IMR-90 (cell line): ENCODE results near the gene ARAP1. TPM values are rescaled to one million over a fixed set of nuclear protein-coding genes. Genes with fewer than 3 reads are reported as not detected.

Experiments used
- ATAC-seq: fragments of 200-7000 bp; cut with Tn5 transposase; 2 replicates; pipeline ENCODE4 v1.9.1; 2020; ENCODE audit warnings: low read depth, mild to moderate bottlenecking, moderate library complexity
- BruUV-seq: library from RNA; stranded (reverse); fragments of 400-500 nt; replicated peaks from 2 replicates; lab custom pipeline; 2021; lab: Mats Ljungman, UMichigan
- CTCF ChIA-PET: fragments of 300-600 bp; formaldehyde crosslinking; extraction: SDS; loops from one replicate; lab custom pipeline; 2021; ENCODE audit warnings: antibody characterized with exemption; lab: Yijun Ruan, JAX
- POLR2A ChIA-PET: fragments of 300-600 bp; sonication (Branson Sonifier 250); formaldehyde crosslinking; loops from one replicate; lab custom pipeline; 2022; ENCODE audit warnings: antibody characterized with exemption; ENCODE audit not compliant: unreplicated experiment; lab: Charles Lee
- DNase-seq: peaks from one replicate; pipeline ENCODE4 v3.0.0; 2013
- H2AFZ ChIP-seq: replicated peaks from 2 replicates; pipeline ENCODE3; 2013; ENCODE audit warnings: low read length, mild to moderate bottlenecking; ENCODE audit not compliant: poor library complexity
- H2AK5ac ChIP-seq: 2 replicates; pipeline ENCODE4 v1.6.1; 2013; ENCODE audit warnings: low read depth, low read length, inconsistent platforms
- H2AK9ac ChIP-seq: replicated peaks from 2 replicates; pipeline ENCODE3; 2013; ENCODE audit warnings: mild to moderate bottlenecking, low read depth, low read length, moderate library complexity; ENCODE audit not compliant: poor library complexity
- H2BK120ac ChIP-seq: 2 replicates; pipeline ENCODE4 v1.6.1; 2013; ENCODE audit warnings: low read depth, low read length, inconsistent platforms
- H2BK15ac ChIP-seq: 3 replicates; pipeline ENCODE4 v1.6.1; 2013; ENCODE audit warnings: low read depth, low read length, inconsistent platforms
- H2BK20ac ChIP-seq: 2 replicates; pipeline ENCODE4 v1.6.1; 2013; ENCODE audit warnings: low read depth, mild to moderate bottlenecking, inconsistent platforms, low read length, moderate library complexity
- H2BK5ac ChIP-seq: 2 replicates; pipeline ENCODE4 v1.6.1; 2013; ENCODE audit warnings: mild to moderate bottlenecking, low read depth, low read length, inconsistent platforms; ENCODE audit not compliant: poor library complexity, severe bottlenecking
- H3K14ac ChIP-seq: replicated peaks from 2 replicates; pipeline ENCODE4 v1.6.1; 2013; ENCODE audit warnings: low read depth, low read length, inconsistent platforms
- H3K18ac ChIP-seq: 2 replicates; pipeline ENCODE4 v1.6.1; 2013; ENCODE audit warnings: low read depth, low read length, control low read depth
- H3K23ac ChIP-seq: 2 replicates; pipeline ENCODE4 v1.6.1; 2013; ENCODE audit warnings: low read depth, low read length, inconsistent platforms
- H3K27ac ChIP-seq: 2 replicates; pipeline ENCODE4 v1.5.1; 2013; ENCODE audit warnings: mild to moderate bottlenecking, control low read depth, low read length; ENCODE audit not compliant: insufficient read depth
- H3K27me3 ChIP-seq: 2 replicates; pipeline ENCODE4 v1.6.1; 2013; ENCODE audit warnings: low read length; ENCODE audit not compliant: control insufficient read depth, insufficient read depth
- H3K36me3 ChIP-seq: 2 replicates; pipeline ENCODE4 v1.6.1; 2013; ENCODE audit warnings: low read length, mixed read lengths; ENCODE audit not compliant: control insufficient read depth, insufficient read depth
- H3K4ac ChIP-seq: 2 replicates; pipeline ENCODE4 v1.6.1; 2013; ENCODE audit warnings: low read depth, low read length, inconsistent platforms
- H3K4me1 ChIP-seq: 2 replicates; pipeline ENCODE4 v1.6.1; 2013; ENCODE audit warnings: low read length, mixed read lengths; ENCODE audit not compliant: control insufficient read depth, insufficient read depth
- H3K4me2 ChIP-seq: 2 replicates; pipeline ENCODE4 v1.6.1; 2013; ENCODE audit warnings: low read depth, mild to moderate bottlenecking, control low read depth, low read length, moderate library complexity
- H3K4me3 ChIP-seq: 2 replicates; pipeline ENCODE4 v1.5.1; 2013; ENCODE audit warnings: low read depth, mild to moderate bottlenecking, control low read depth, low read length, moderate library complexity; ENCODE audit not compliant: insufficient read depth
- H3K56ac ChIP-seq: 2 replicates; pipeline ENCODE4 v1.6.1; 2013; ENCODE audit warnings: low read length, inconsistent platforms; ENCODE audit not compliant: insufficient read depth; ENCODE audit errors: extremely low read depth
- H3K79me1 ChIP-seq, 2 experiments: 2 replicates each; pipeline ENCODE4 v1.6.1; 2013; ENCODE audit warnings: low read length in 2 of 2, inconsistent platforms in 1 of 2, low read depth in 1 of 2
- H3K9ac ChIP-seq: 2 replicates; pipeline ENCODE4 v1.6.1; 2013; ENCODE audit warnings: low read depth, low read length, control low read depth
- H3K9me1 ChIP-seq: 2 replicates; pipeline ENCODE4 v1.6.1; 2013; ENCODE audit warnings: low read length, inconsistent platforms; ENCODE audit not compliant: insufficient read depth
- H3K9me3 ChIP-seq: 2 replicates; pipeline ENCODE4 v1.6.1; 2013; ENCODE audit warnings: low read length; ENCODE audit not compliant: control insufficient read depth, insufficient read depth
- H4K20me1 ChIP-seq: 2 replicates; pipeline ENCODE4 v1.6.1; 2013; ENCODE audit warnings: low read length, inconsistent platforms; ENCODE audit not compliant: insufficient read depth
- H4K5ac ChIP-seq: 2 replicates; pipeline ENCODE4 v1.6.1; 2013; ENCODE audit warnings: mild to moderate bottlenecking, low read depth, low read length, control low read depth
- H4K8ac ChIP-seq, 2 experiments: 2 replicates each; pipeline ENCODE4 v1.6.1; 2013; ENCODE audit warnings: low read depth in 2 of 2, low read length in 2 of 2, control low read depth in 1 of 2, inconsistent platforms in 1 of 2
- H4K91ac ChIP-seq: 2 replicates; pipeline ENCODE4 v1.6.1; 2013; ENCODE audit warnings: low read depth, low read length, inconsistent platforms; ENCODE audit not compliant: insufficient read depth
- BHLHE40 ChIP-seq: fragments of 150-350 bp; IDR thresholded peaks from 2 replicates; pipeline ENCODE4 v1.6.1; 2016; ENCODE audit warnings: mild to moderate bottlenecking, low read depth, low read length
- ELK1 ChIP-seq: fragments of 150-350 bp; IDR thresholded peaks from 2 replicates; pipeline ENCODE4 v1.6.1; 2016; ENCODE audit warnings: low read depth, mild to moderate bottlenecking, low read length, moderate library complexity, borderline replicate concordance
- FOS ChIP-seq: fragments of 150-350 bp; IDR thresholded peaks from 2 replicates; pipeline ENCODE4 v1.6.1; 2016; ENCODE audit warnings: low read depth, low read length
- MAZ ChIP-seq: IDR thresholded peaks from 2 replicates; pipeline ENCODE4 v1.6.1; 2012; ENCODE audit warnings: low read depth, mild to moderate bottlenecking, low read length, improper control_type of control experiment, moderate library complexity, borderline replicate concordance
- NFE2L2 ChIP-seq: fragments of 150-350 bp; IDR thresholded peaks from 2 replicates; pipeline ENCODE4 v1.6.1; 2016; ENCODE audit warnings: low read depth, mild to moderate bottlenecking, low read length
- POLR2A ChIP-seq: IDR thresholded peaks from 2 replicates; pipeline ENCODE4 v1.6.1; 2012; ENCODE audit warnings: mild to moderate bottlenecking, low read depth, low read length
- RAD21 ChIP-seq: IDR thresholded peaks from 2 replicates; pipeline ENCODE4 v1.6.1; 2012; ENCODE audit warnings: low read length, improper control_type of control experiment
- RCOR1 ChIP-seq: IDR thresholded peaks from 2 replicates; pipeline ENCODE4 v1.6.1; 2012; ENCODE audit warnings: mild to moderate bottlenecking, low read length, improper control_type of control experiment; ENCODE audit not compliant: insufficient replicate concordance
- SMC3 ChIP-seq: fragments of 150-350 bp; IDR thresholded peaks from 2 replicates; pipeline ENCODE4 v1.6.1; 2016; ENCODE audit warnings: low read depth, mild to moderate bottlenecking, antibody characterized with exemption, low read length, moderate library complexity
- WGBS, 2 experiments: methylation state at CpG; one replicate each; pipeline versions ENCODE4 v1.1.5 to v1.1.7; 2013; ENCODE audit warnings: missing lambda C conversion rate in 2 of 2; ENCODE audit not compliant: insufficient read length in 1 of 2; ENCODE audit errors: extremely low coverage in 2 of 2; 5-methylcytosine and 5-hydroxymethylcytosine counted together
- dilution Hi-C: fragments of 300-500 bp; cut with HindIII; formaldehyde crosslinking; loops from one replicate; pipeline ENCODE4 v1.14.3; 2018; ENCODE audit warnings: low sequenced_read_pairs; ENCODE audit not compliant: unreplicated experiment
- in situ Hi-C: fragments of 300-500 bp; cut with MboI; formaldehyde crosslinking; loops from 3 replicates; pipeline ENCODE4 v1.14.3; 2019; ENCODE audit warnings: low sequenced_read_pairs, inconsistent platforms, mixed read lengths
- intact Hi-C: fragments of 100-400 bp; cut with micrococcal nuclease; formaldehyde crosslinking; loops from 2 replicates; pipeline ENCODE4 v1.10.0; 2022
- polyA plus RNA-seq, 3 experiments: library from polyadenylated mRNA; depleted of rRNA; stranded (reverse); fragments of >200 nt; gene quantifications; 2 replicates each; pipeline ENCODE4 v1.2.3, GENCODE V29; 2012; ENCODE audit warnings: low replicate concordance in 1 of 3
- total RNA-seq: library from RNA; depleted of rRNA; stranded (reverse); fragments of >200 nt; gene quantifications from 2 replicates; pipeline ENCODE4 v1.2.3, GENCODE V29; 2012

Gene ARAP1
- total and polyA plus RNA-seq, 2 of the 4 experiments (the other 2 are of a cell fraction): 37.6 to 63.1 TPM

- H2BK120ac ChIP-seq: no peak overlapping the region
- H3K56ac ChIP-seq: no peak overlapping the region
- H2BK5ac ChIP-seq: no peak overlapping the region
- intact Hi-C loops: no loop called here
- TF ChIP-seq ELK1 (no peak), RCOR1 (no peak), RAD21 (no peak), BHLHE40 (no peak), MAZ (no peak), POLR2A (no peak), NFE2L2 (no peak), FOS (no peak), SMC3 (no peak)
- 41% methylated on average over 2 of the region's 8 CpGs; no CpG with 5 or more reads in 1 of the 2 experiments for WGBS, 2 experiments
- ATAC-seq: no peak
- no peak for DNase-seq
- no peak overlapping the region for H3K18ac ChIP-seq
- no peak overlapping the region for H2AFZ ChIP-seq
- no peak overlapping the region for H2BK15ac ChIP-seq
- no peak overlapping the region for H4K5ac ChIP-seq
- no peak overlapping the region for H3K23ac ChIP-seq
- H3K27me3 ChIP-seq: peaks cover 71% of the 10 kb centered on the region
- no peak overlapping the region for H3K4ac ChIP-seq
- in situ Hi-C loops: no loop called here
- POLR2A ChIA-PET: no interaction called here
- no peaks in the 10 kb centered on the region; the same call in 1 of the 2 replicates for H4K20me1 ChIP-seq
- H3K4me2 ChIP-seq: no peak overlapping the region
- no peaks in the 10 kb centered on the region for H3K79me1 ChIP-seq
- BruUV-seq: no TSS peak
- no peak overlapping the region for H2AK9ac ChIP-seq
- H3K14ac ChIP-seq: no peak overlapping the region
- dilution Hi-C loops: no loop called here
- no peak overlapping the region for H4K8ac ChIP-seq
- no peaks in the 10 kb centered on the region for H3K9me1 ChIP-seq
- H2AK5ac ChIP-seq: no peak overlapping the region
- H3K4me3 ChIP-seq: no peak overlapping the region
- H2BK20ac ChIP-seq: no peak overlapping the region
- no peak overlapping the region for H4K91ac ChIP-seq
- no peak overlapping the region for H3K9ac ChIP-seq
- CTCF ChIA-PET: no interaction called here
- no peaks in the 10 kb centered on the region for H3K36me3 ChIP-seq
- H3K27ac ChIP-seq: no peak overlapping the region
- H3K9me3 ChIP-seq: peaks cover 10% of the 10 kb centered on the region
- H3K4me1 ChIP-seq: no peaks in the 10 kb centered on the region
Measured at GRCh38 chr11:72669527-72669926, 82.7 kb downstream of the ARAP1 start.
